ENCODE results near the gene SLC22A8.
A peak's percentile ranks its signal among the peaks of the same experiment; 100 is the strongest.

GRCh38 chr11:62974848-62975522 lies 40.7 kb downstream of the SLC22A8 start:
- peak; percentile 64 for TF ChIP-seq CTCF (IDR thresholded peaks at IDR 0.05)
- no peak for TF ChIP-seq EZH2 (IDR thresholded peaks at IDR 0.05)

Measured in neural progenitor cell (in vitro differentiated cells).